H1 (cell line): ENCODE results near the gene GAB2.

Experiments used
- ASH2L ChIP-seq: fragments of 200-600, 300-600 bp; sonication (generic); IDR thresholded peaks from one replicate; pipeline ENCODE4 v1.7.1; 2017; ENCODE audit warnings: low read length
- BACH1 ChIP-seq: IDR thresholded peaks from 2 replicates; pipeline ENCODE4 v1.6.1; 2012; ENCODE audit warnings: low read length, improper control_type of control experiment
- CHD2 ChIP-seq: IDR thresholded peaks from 2 replicates; pipeline ENCODE4 v1.6.1; 2012; ENCODE audit warnings: low read length, improper control_type of control experiment
- EP300 ChIP-seq, 2 experiments: IDR thresholded peaks; 1 replicate in 1 of 2; 2 replicates in 1 of 2; pipeline ENCODE4 v1.6.1; 2011 to 2012; ENCODE audit warnings: low read depth in 2 of 2, low read length in 2 of 2, mild to moderate bottlenecking in 2 of 2, borderline replicate concordance in 1 of 2, inconsistent platforms in 1 of 2, moderate library complexity in 1 of 2
- EZH2 ChIP-seq: fragments of 200-600 bp; sonication (generic); IDR thresholded peaks from 2 replicates; pipeline ENCODE4 v1.7.1; 2012; ENCODE audit warnings: low read depth, mild to moderate bottlenecking, moderate library complexity, low read length, inconsistent platforms; ENCODE audit not compliant: severe bottlenecking
- HDAC6 ChIP-seq: IDR thresholded peaks from one replicate; pipeline ENCODE4 v1.7.1; 2012; ENCODE audit warnings: low read depth, mild to moderate bottlenecking, inconsistent platforms, low read length, moderate library complexity
- POLR2A ChIP-seq, 2 experiments: IDR thresholded peaks; 1 replicate in 1 of 2; 2 replicates in 1 of 2; pipeline ENCODE4 v1.6.1; 2011; ENCODE audit warnings: low read depth in 2 of 2, low read length in 2 of 2, mild to moderate bottlenecking in 2 of 2; ENCODE audit errors: control extremely low read depth in 1 of 2
- POLR2AphosphoS5 ChIP-seq: IDR thresholded peaks from 2 replicates; pipeline ENCODE4 v1.6.1; 2011; ENCODE audit warnings: low read depth, low read length
- RAD21 ChIP-seq, 2 experiments: IDR thresholded peaks in 1 of 2; conservative IDR thresholded peaks in 1 of 2; 2 replicates each; pipeline ENCODE4 v1.6.1; 2011; ENCODE audit warnings: low read depth in 2 of 2, low read length in 2 of 2, improper control_type of control experiment in 1 of 2, inconsistent platforms in 1 of 2, mild to moderate bottlenecking in 1 of 2, moderate library complexity in 1 of 2
- RNF2 ChIP-seq: fragments of 200-900, 300-1000 bp; sonication (generic); IDR thresholded peaks from 2 replicates; pipeline ENCODE4 v1.7.1; 2016; ENCODE audit warnings: borderline replicate concordance, low read depth, mild to moderate bottlenecking, antibody characterized with exemption, low read length; ENCODE audit not compliant: poor library complexity, severe bottlenecking; ENCODE audit errors: missing control alignments
- ZNF274 ChIP-seq: IDR thresholded peaks from 2 replicates; pipeline ENCODE4 v1.7.0; 2012; ENCODE audit warnings: low read length, borderline replicate concordance; ENCODE audit errors: extremely low read depth
- TF ChIP-seq, protein P1 (sequence below), 3 experiments: IDR thresholded peaks; 1 replicate in 2 of 3; 2 replicates in 1 of 3; pipeline versions ENCODE4 v1.5.1 to v1.6.1; 2011; ENCODE audit warnings: low read length in 3 of 3, mild to moderate bottlenecking in 3 of 3, inconsistent platforms in 2 of 3, low read depth in 1 of 3, moderate library complexity in 1 of 3; ENCODE audit not compliant: insufficient read depth in 1 of 3; ENCODE audit errors: control extremely low read depth in 1 of 3
- TF ChIP-seq, protein P2 (sequence below): IDR thresholded peaks from 2 replicates; pipeline ENCODE4 v1.6.1; 2011; ENCODE audit warnings: low read depth, mild to moderate bottlenecking, low read length; ENCODE audit not compliant: insufficient read depth
- TF ChIP-seq, protein P3 (sequence below): IDR thresholded peaks from 2 replicates; pipeline ENCODE4 v1.6.1; 2012; ENCODE audit warnings: inconsistent platforms

DNA sequence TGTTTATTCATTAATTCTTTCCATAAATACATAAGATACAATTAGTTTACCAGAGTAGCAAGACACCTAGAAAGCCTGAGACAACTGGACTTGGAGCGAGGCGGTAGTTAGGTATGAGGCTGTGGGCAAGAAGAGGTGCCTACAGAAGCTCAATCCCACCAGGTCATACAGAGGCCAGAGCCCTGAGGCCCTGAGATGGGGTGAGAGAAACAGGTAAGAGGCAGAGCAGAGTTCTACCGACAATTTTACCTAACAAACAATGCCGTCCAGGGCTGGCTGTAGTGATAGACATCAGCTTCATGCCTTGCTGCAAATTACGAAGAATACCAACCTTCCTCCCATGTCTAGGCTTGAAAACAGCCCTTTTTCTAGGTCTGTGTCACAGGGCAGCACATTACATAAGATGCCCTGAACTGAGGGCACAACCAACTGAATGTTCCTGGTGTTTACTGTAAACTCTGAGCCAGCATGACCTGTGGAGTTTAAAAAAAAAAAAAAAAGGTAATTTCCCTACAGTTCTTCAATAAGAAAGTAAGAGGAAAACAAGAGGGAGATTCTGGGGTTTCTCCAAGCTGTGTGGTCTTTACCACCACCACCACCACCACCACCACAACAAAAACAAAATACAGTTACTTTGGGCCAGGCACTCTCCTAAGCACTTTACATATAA is 105.8 kb downstream of the GAB2 start:
- TF ChIP-seq, protein P1, sequence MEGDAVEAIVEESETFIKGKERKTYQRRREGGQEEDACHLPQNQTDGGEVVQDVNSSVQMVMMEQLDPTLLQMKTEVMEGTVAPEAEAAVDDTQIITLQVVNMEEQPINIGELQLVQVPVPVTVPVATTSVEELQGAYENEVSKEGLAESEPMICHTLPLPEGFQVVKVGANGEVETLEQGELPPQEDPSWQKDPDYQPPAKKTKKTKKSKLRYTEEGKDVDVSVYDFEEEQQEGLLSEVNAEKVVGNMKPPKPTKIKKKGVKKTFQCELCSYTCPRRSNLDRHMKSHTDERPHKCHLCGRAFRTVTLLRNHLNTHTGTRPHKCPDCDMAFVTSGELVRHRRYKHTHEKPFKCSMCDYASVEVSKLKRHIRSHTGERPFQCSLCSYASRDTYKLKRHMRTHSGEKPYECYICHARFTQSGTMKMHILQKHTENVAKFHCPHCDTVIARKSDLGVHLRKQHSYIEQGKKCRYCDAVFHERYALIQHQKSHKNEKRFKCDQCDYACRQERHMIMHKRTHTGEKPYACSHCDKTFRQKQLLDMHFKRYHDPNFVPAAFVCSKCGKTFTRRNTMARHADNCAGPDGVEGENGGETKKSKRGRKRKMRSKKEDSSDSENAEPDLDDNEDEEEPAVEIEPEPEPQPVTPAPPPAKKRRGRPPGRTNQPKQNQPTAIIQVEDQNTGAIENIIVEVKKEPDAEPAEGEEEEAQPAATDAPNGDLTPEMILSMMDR (IDR thresholded peaks at IDR 0.05; ENCODE audit: control extremely low read depth in 1 of 3, insufficient read depth in 1 of 3, low read depth in 1 of 3, low read length in 3 of 3) = no peak
- TF ChIP-seq RAD21 (IDR thresholded peaks at IDR 0.05 in 1 of 2, conservative IDR thresholded peaks at IDR 0.05 in 1 of 2; ENCODE audit: low read depth in 2 of 2, low read length in 2 of 2) = no peak
- TF ChIP-seq POLR2AphosphoS5 = no peak
- no peak for TF ChIP-seq BACH1
- no peak for TF ChIP-seq ZNF274
- TF ChIP-seq EZH2 = no peak
- TF ChIP-seq, protein P2, sequence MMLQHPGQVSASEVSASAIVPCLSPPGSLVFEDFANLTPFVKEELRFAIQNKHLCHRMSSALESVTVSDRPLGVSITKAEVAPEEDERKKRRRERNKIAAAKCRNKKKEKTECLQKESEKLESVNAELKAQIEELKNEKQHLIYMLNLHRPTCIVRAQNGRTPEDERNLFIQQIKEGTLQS = no peak
- no peak for TF ChIP-seq ASH2L
- TF ChIP-seq RNF2 = no peak
- no peak for TF ChIP-seq CHD2
- no peak for TF ChIP-seq POLR2A (IDR thresholded peaks at IDR 0.05; ENCODE audit: control extremely low read depth in 1 of 2, low read depth in 2 of 2, low read length in 2 of 2)
- TF ChIP-seq EP300 (IDR thresholded peaks at IDR 0.05; ENCODE audit: borderline replicate concordance in 1 of 2, low read depth in 2 of 2, low read length in 2 of 2) = no peak
- TF ChIP-seq, protein P3, sequence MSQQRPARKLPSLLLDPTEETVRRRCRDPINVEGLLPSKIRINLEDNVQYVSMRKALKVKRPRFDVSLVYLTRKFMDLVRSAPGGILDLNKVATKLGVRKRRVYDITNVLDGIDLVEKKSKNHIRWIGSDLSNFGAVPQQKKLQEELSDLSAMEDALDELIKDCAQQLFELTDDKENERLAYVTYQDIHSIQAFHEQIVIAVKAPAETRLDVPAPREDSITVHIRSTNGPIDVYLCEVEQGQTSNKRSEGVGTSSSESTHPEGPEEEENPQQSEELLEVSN = no peak
- TF ChIP-seq HDAC6 = no peak
